IMR-90 (cell line): ENCODE results near the gene FXYD5. TPM values are rescaled to one million over a fixed set of nuclear protein-coding genes. Genes with fewer than 3 reads are reported as not detected.

Experiments
- ATAC-seq: fragments of 200-7000 bp; cut with Tn5 transposase; 2 replicates; pipeline ENCODE4 v1.9.1; 2020; ENCODE audit warnings: low read depth, mild to moderate bottlenecking, moderate library complexity
- BruUV-seq: library from RNA; stranded (reverse); fragments of 400-500 nt; replicated peaks from 2 replicates; lab custom pipeline; 2021; lab: Mats Ljungman, UMichigan
- CTCF ChIA-PET: fragments of 300-600 bp; formaldehyde crosslinking; extraction: SDS; loops from one replicate; lab custom pipeline; 2021; ENCODE audit warnings: antibody characterized with exemption; lab: Yijun Ruan, JAX
- POLR2A ChIA-PET: fragments of 300-600 bp; sonication (Branson Sonifier 250); formaldehyde crosslinking; loops from one replicate; lab custom pipeline; 2022; ENCODE audit warnings: antibody characterized with exemption; ENCODE audit not compliant: unreplicated experiment; lab: Charles Lee
- DNase-seq: peaks from one replicate; pipeline ENCODE4 v3.0.0; 2013
- H2AFZ ChIP-seq: replicated peaks from 2 replicates; pipeline ENCODE3; 2013; ENCODE audit warnings: low read length, mild to moderate bottlenecking; ENCODE audit not compliant: poor library complexity
- H2AK5ac ChIP-seq: 2 replicates; pipeline ENCODE4 v1.6.1; 2013; ENCODE audit warnings: low read depth, low read length, inconsistent platforms
- H2AK9ac ChIP-seq: replicated peaks from 2 replicates; pipeline ENCODE3; 2013; ENCODE audit warnings: mild to moderate bottlenecking, low read depth, low read length, moderate library complexity; ENCODE audit not compliant: poor library complexity
- H2BK120ac ChIP-seq: 2 replicates; pipeline ENCODE4 v1.6.1; 2013; ENCODE audit warnings: low read depth, low read length, inconsistent platforms
- H2BK15ac ChIP-seq: 3 replicates; pipeline ENCODE4 v1.6.1; 2013; ENCODE audit warnings: low read depth, low read length, inconsistent platforms
- H2BK20ac ChIP-seq: 2 replicates; pipeline ENCODE4 v1.6.1; 2013; ENCODE audit warnings: low read depth, mild to moderate bottlenecking, inconsistent platforms, low read length, moderate library complexity
- H2BK5ac ChIP-seq: 2 replicates; pipeline ENCODE4 v1.6.1; 2013; ENCODE audit warnings: mild to moderate bottlenecking, low read depth, low read length, inconsistent platforms; ENCODE audit not compliant: poor library complexity, severe bottlenecking
- H3K14ac ChIP-seq: replicated peaks from 2 replicates; pipeline ENCODE4 v1.6.1; 2013; ENCODE audit warnings: low read depth, low read length, inconsistent platforms
- H3K18ac ChIP-seq: 2 replicates; pipeline ENCODE4 v1.6.1; 2013; ENCODE audit warnings: low read depth, low read length, control low read depth
- H3K23ac ChIP-seq: 2 replicates; pipeline ENCODE4 v1.6.1; 2013; ENCODE audit warnings: low read depth, low read length, inconsistent platforms
- H3K27ac ChIP-seq: 2 replicates; pipeline ENCODE4 v1.5.1; 2013; ENCODE audit warnings: mild to moderate bottlenecking, control low read depth, low read length; ENCODE audit not compliant: insufficient read depth
- H3K27me3 ChIP-seq: 2 replicates; pipeline ENCODE4 v1.6.1; 2013; ENCODE audit warnings: low read length; ENCODE audit not compliant: control insufficient read depth, insufficient read depth
- H3K36me3 ChIP-seq: 2 replicates; pipeline ENCODE4 v1.6.1; 2013; ENCODE audit warnings: low read length, mixed read lengths; ENCODE audit not compliant: control insufficient read depth, insufficient read depth
- H3K4ac ChIP-seq: 2 replicates; pipeline ENCODE4 v1.6.1; 2013; ENCODE audit warnings: low read depth, low read length, inconsistent platforms
- H3K4me1 ChIP-seq: 2 replicates; pipeline ENCODE4 v1.6.1; 2013; ENCODE audit warnings: low read length, mixed read lengths; ENCODE audit not compliant: control insufficient read depth, insufficient read depth
- H3K4me2 ChIP-seq: 2 replicates; pipeline ENCODE4 v1.6.1; 2013; ENCODE audit warnings: low read depth, mild to moderate bottlenecking, control low read depth, low read length, moderate library complexity
- H3K4me3 ChIP-seq: 2 replicates; pipeline ENCODE4 v1.5.1; 2013; ENCODE audit warnings: low read depth, mild to moderate bottlenecking, control low read depth, low read length, moderate library complexity; ENCODE audit not compliant: insufficient read depth
- H3K56ac ChIP-seq: 2 replicates; pipeline ENCODE4 v1.6.1; 2013; ENCODE audit warnings: low read length, inconsistent platforms; ENCODE audit not compliant: insufficient read depth; ENCODE audit errors: extremely low read depth
- H3K79me1 ChIP-seq, 2 experiments: 2 replicates each; pipeline ENCODE4 v1.6.1; 2013; ENCODE audit warnings: low read length in 2 of 2, inconsistent platforms in 1 of 2, low read depth in 1 of 2
- H3K9ac ChIP-seq: 2 replicates; pipeline ENCODE4 v1.6.1; 2013; ENCODE audit warnings: low read depth, low read length, control low read depth
- H3K9me1 ChIP-seq: 2 replicates; pipeline ENCODE4 v1.6.1; 2013; ENCODE audit warnings: low read length, inconsistent platforms; ENCODE audit not compliant: insufficient read depth
- H3K9me3 ChIP-seq: 2 replicates; pipeline ENCODE4 v1.6.1; 2013; ENCODE audit warnings: low read length; ENCODE audit not compliant: control insufficient read depth, insufficient read depth
- H4K20me1 ChIP-seq: 2 replicates; pipeline ENCODE4 v1.6.1; 2013; ENCODE audit warnings: low read length, inconsistent platforms; ENCODE audit not compliant: insufficient read depth
- H4K5ac ChIP-seq: 2 replicates; pipeline ENCODE4 v1.6.1; 2013; ENCODE audit warnings: mild to moderate bottlenecking, low read depth, low read length, control low read depth
- H4K8ac ChIP-seq, 2 experiments: 2 replicates each; pipeline ENCODE4 v1.6.1; 2013; ENCODE audit warnings: low read depth in 2 of 2, low read length in 2 of 2, control low read depth in 1 of 2, inconsistent platforms in 1 of 2
- H4K91ac ChIP-seq: 2 replicates; pipeline ENCODE4 v1.6.1; 2013; ENCODE audit warnings: low read depth, low read length, inconsistent platforms; ENCODE audit not compliant: insufficient read depth
- BHLHE40 ChIP-seq: fragments of 150-350 bp; IDR thresholded peaks from 2 replicates; pipeline ENCODE4 v1.6.1; 2016; ENCODE audit warnings: mild to moderate bottlenecking, low read depth, low read length
- CEBPB ChIP-seq: IDR thresholded peaks from 2 replicates; pipeline ENCODE4 v1.6.1; 2012; ENCODE audit warnings: low read depth, low read length, improper control_type of control experiment
- CHD1 ChIP-seq: IDR thresholded peaks from 2 replicates; pipeline ENCODE4 v1.6.1; 2012; ENCODE audit warnings: low read depth, low read length, improper control_type of control experiment
- ELK1 ChIP-seq: fragments of 150-350 bp; IDR thresholded peaks from 2 replicates; pipeline ENCODE4 v1.6.1; 2016; ENCODE audit warnings: low read depth, mild to moderate bottlenecking, low read length, moderate library complexity, borderline replicate concordance
- FOS ChIP-seq: fragments of 150-350 bp; IDR thresholded peaks from 2 replicates; pipeline ENCODE4 v1.6.1; 2016; ENCODE audit warnings: low read depth, low read length
- MAFK ChIP-seq: IDR thresholded peaks from 2 replicates; pipeline ENCODE4 v1.6.1; 2012; ENCODE audit warnings: low read depth, low read length, improper control_type of control experiment
- MAZ ChIP-seq: IDR thresholded peaks from 2 replicates; pipeline ENCODE4 v1.6.1; 2012; ENCODE audit warnings: low read depth, mild to moderate bottlenecking, low read length, improper control_type of control experiment, moderate library complexity, borderline replicate concordance
- NFE2L2 ChIP-seq: fragments of 150-350 bp; IDR thresholded peaks from 2 replicates; pipeline ENCODE4 v1.6.1; 2016; ENCODE audit warnings: low read depth, mild to moderate bottlenecking, low read length
- POLR2A ChIP-seq: IDR thresholded peaks from 2 replicates; pipeline ENCODE4 v1.6.1; 2012; ENCODE audit warnings: mild to moderate bottlenecking, low read depth, low read length
- RAD21 ChIP-seq: IDR thresholded peaks from 2 replicates; pipeline ENCODE4 v1.6.1; 2012; ENCODE audit warnings: low read length, improper control_type of control experiment
- RCOR1 ChIP-seq: IDR thresholded peaks from 2 replicates; pipeline ENCODE4 v1.6.1; 2012; ENCODE audit warnings: mild to moderate bottlenecking, low read length, improper control_type of control experiment; ENCODE audit not compliant: insufficient replicate concordance
- SMC3 ChIP-seq: fragments of 150-350 bp; IDR thresholded peaks from 2 replicates; pipeline ENCODE4 v1.6.1; 2016; ENCODE audit warnings: low read depth, mild to moderate bottlenecking, antibody characterized with exemption, low read length, moderate library complexity
- USF2 ChIP-seq: fragments of 150-350 bp; IDR thresholded peaks from 2 replicates; pipeline ENCODE4 v1.6.1; 2017; ENCODE audit warnings: mild to moderate bottlenecking, antibody characterized with exemption, low read length, low read depth
- WGBS, 2 experiments: methylation state at CpG; one replicate each; pipeline versions ENCODE4 v1.1.5 to v1.1.7; 2013; ENCODE audit warnings: missing lambda C conversion rate in 2 of 2; ENCODE audit not compliant: insufficient read length in 1 of 2; ENCODE audit errors: extremely low coverage in 2 of 2; 5-methylcytosine and 5-hydroxymethylcytosine counted together
- dilution Hi-C: fragments of 300-500 bp; cut with HindIII; formaldehyde crosslinking; loops from one replicate; pipeline ENCODE4 v1.14.3; 2018; ENCODE audit warnings: low sequenced_read_pairs; ENCODE audit not compliant: unreplicated experiment
- in situ Hi-C: fragments of 300-500 bp; cut with MboI; formaldehyde crosslinking; loops from 3 replicates; pipeline ENCODE4 v1.14.3; 2019; ENCODE audit warnings: low sequenced_read_pairs, inconsistent platforms, mixed read lengths
- intact Hi-C: fragments of 100-400 bp; cut with micrococcal nuclease; formaldehyde crosslinking; loops from 2 replicates; pipeline ENCODE4 v1.10.0; 2022
- polyA plus RNA-seq, 3 experiments: library from polyadenylated mRNA; depleted of rRNA; stranded (reverse); fragments of >200 nt; gene quantifications; 2 replicates each; pipeline ENCODE4 v1.2.3, GENCODE V29; 2012; ENCODE audit warnings: low replicate concordance in 1 of 3
- total RNA-seq: library from RNA; depleted of rRNA; stranded (reverse); fragments of >200 nt; gene quantifications from 2 replicates; pipeline ENCODE4 v1.2.3, GENCODE V29; 2012

The FXYD5 gene
- total and polyA plus RNA-seq, 2 of the 4 experiments (the other 2 are of a cell fraction): 53.6 to 245 TPM

GRCh38 chr19:35143818-35144217 is 10.7 kb upstream of the FXYD5 start:
- Histone ChIP-seq H3K56ac (no peak overlapping the region), H4K91ac (no peak overlapping the region), H4K5ac (no peak overlapping the region), H3K4ac (no peak overlapping the region), H4K8ac (no peak overlapping the region), H3K27me3 (peaks cover 31% of the 10 kb centered on the region), H3K9ac (no peak overlapping the region), H3K23ac (no peak overlapping the region), H2BK5ac (no peak overlapping the region), H2AFZ (no peak overlapping the region), H2AK5ac (no peak overlapping the region), H2BK20ac (no peak overlapping the region), H4K20me1 (no peaks in the 10 kb centered on the region), H2AK9ac (no peak overlapping the region), H3K9me1 (peaks cover 3% of the 10 kb centered on the region; the same call in 1 of the 2 replicates), H3K9me3 (no peaks in the 10 kb centered on the region), H3K4me2 (no peak overlapping the region), H3K4me3 (no peak overlapping the region), H3K36me3 (no peaks in the 10 kb centered on the region), H3K18ac (no peak overlapping the region), H3K4me1 (peaks cover 13% of the 10 kb centered on the region), H3K79me1 (no peaks in the 10 kb centered on the region), H3K27ac (no peak overlapping the region), H2BK120ac (no peak overlapping the region), H2BK15ac (no peak overlapping the region), H3K14ac (no peak overlapping the region)
- POLR2A ChIA-PET: no interaction called here
- ATAC-seq (no peak), DNase-seq (no peak)
- in situ Hi-C loops: no loop called here
- dilution Hi-C loops: no loop called here
- WGBS, 2 experiments: no CpG with 5 or more reads among the region's 3 CpGs
- intact Hi-C loops: loop anchor here (5.0 kb wide), 1 partner anchor 123 kb away; the partner anchor contains the start of gene USF2
- BruUV-seq: no TSS peak
- TF ChIP-seq USF2 (no peak), SMC3 (no peak), CHD1 (no peak), NFE2L2 (no peak), CEBPB (no peak), MAZ (no peak), ELK1 (no peak), MAFK (no peak), RAD21 (no peak), RCOR1 (no peak), FOS (no peak), POLR2A (no peak), BHLHE40 (no peak)
- CTCF ChIA-PET: no interaction called here
